B cell (primary cell): ENCODE measurements around the gene ACO1. TPM values are rescaled to one million over a fixed set of nuclear protein-coding genes. Genes with fewer than 3 reads are reported as not detected.

Source experiments
- ATAC-seq: fragments of 200-7000 bp; cut with Tn5 transposase; one replicate; pipeline ENCODE4 v1.10.0; 2021; ENCODE audit warnings: low read depth, mild to moderate bottlenecking, moderate number of reproducible peaks, moderate library complexity
- CTCF ChIA-PET: fragments of 350-600 bp; sonication (Branson Sonifier 250); formaldehyde crosslinking; loops from one replicate; lab custom pipeline; 2021; ENCODE audit warnings: antibody characterized with exemption, inconsistent platforms; lab: Charles Lee
- POLR2A ChIA-PET: fragments of 350-600 bp; sonication (Branson Sonifier 250); formaldehyde crosslinking; loops from one replicate; lab custom pipeline; 2021; ENCODE audit warnings: antibody characterized with exemption; lab: Charles Lee
- DNase-seq: peaks from one replicate; pipeline ENCODE4 v3.0.0; 2013
- H2AFZ ChIP-seq: 2 replicates; pipeline ENCODE4 v1.6.1; 2012; ENCODE audit warnings: mild to moderate bottlenecking, low read depth, low read length; ENCODE audit not compliant: insufficient read depth, poor library complexity, severe bottlenecking
- H3K27ac ChIP-seq, 2 donors: 1 replicate in 1 of 2; 2 replicates in 1 of 2; pipeline ENCODE4 v1.5.1; 2012 to 2013; ENCODE audit warnings: low read length in 2 of 2, mild to moderate bottlenecking in 2 of 2, moderate library complexity in 1 of 2
- H3K27me3 ChIP-seq, 4 experiments: fragments of 200-600 bp in 1 of 4; sonication (generic) in 1 of 4; replicated peaks in 1 of 4; 1 replicate in 2 of 4; 2 replicates in 2 of 4; pipeline versions ENCODE4 v1.6.1 to v1.7.0; 2013 to 2016; ENCODE audit warnings: low read length in 3 of 4, mild to moderate bottlenecking in 2 of 4, mixed read lengths in 1 of 4, moderate library complexity in 1 of 4; ENCODE audit not compliant: insufficient read depth in 4 of 4, control insufficient read depth in 3 of 4; ENCODE audit errors: control extremely low read depth in 1 of 4
- H3K36me3 ChIP-seq, 2 experiments: replicated peaks in 1 of 2; 1 replicate in 1 of 2; 2 replicates in 1 of 2; pipeline versions ENCODE4 v1.6.1 to v1.7.1; 2013; ENCODE audit warnings: low read length in 1 of 2; ENCODE audit not compliant: insufficient read depth in 2 of 2, control insufficient read depth in 1 of 2; ENCODE audit errors: control extremely low read depth in 1 of 2, extremely low read depth in 1 of 2
- H3K4me1 ChIP-seq, 2 donors: fragments of 200-600 bp in 1 of 2; sonication (generic) in 1 of 2; 1 replicate in 1 of 2; 2 replicates in 1 of 2; pipeline versions ENCODE4 v1.5.1 to v1.6.1; 2013 to 2017; ENCODE audit warnings: low read length in 2 of 2; ENCODE audit not compliant: control insufficient read depth in 2 of 2, insufficient read depth in 2 of 2
- H3K4me2 ChIP-seq: replicated peaks from 2 replicates; pipeline ENCODE3; 2012; ENCODE audit warnings: mild to moderate bottlenecking, low read depth, low read length; ENCODE audit not compliant: poor library complexity, severe bottlenecking
- H3K4me3 ChIP-seq, 5 experiments: fragments of 200-600 bp in 1 of 5; sonication (generic) in 1 of 5; 1 replicate in 3 of 5; 2 replicates in 2 of 5; pipeline versions ENCODE4 v1.5.1 to v1.7.0; 2011 to 2016; ENCODE audit warnings: low read length in 4 of 5, mild to moderate bottlenecking in 4 of 5, low read depth in 2 of 5, control low read depth in 1 of 5, moderate library complexity in 1 of 5; ENCODE audit not compliant: insufficient read depth in 1 of 5; ENCODE audit errors: control extremely low read depth in 1 of 5, extremely low read depth in 1 of 5
- H3K79me2 ChIP-seq: fragments of 200-600 bp; sonication (generic); one replicate; pipeline ENCODE4 v1.6.0; 2016; ENCODE audit warnings: low read length; ENCODE audit not compliant: control insufficient read depth, insufficient read depth
- H3K9ac ChIP-seq: fragments of 200-600 bp; sonication (generic); 2 replicates; pipeline ENCODE4 v1.6.1; 2017; ENCODE audit warnings: mild to moderate bottlenecking, low read length, moderate library complexity
- H3K9me3 ChIP-seq, 3 donors: one replicate each; pipeline versions ENCODE4 v1.6.1 to v1.7.1; 2013; ENCODE audit warnings: low read length in 2 of 3; ENCODE audit not compliant: control insufficient read depth in 2 of 3, insufficient read depth in 1 of 3; ENCODE audit errors: control extremely low read depth in 1 of 3
- H4K20me1 ChIP-seq: 2 replicates; pipeline ENCODE4 v1.6.0; 2012; ENCODE audit warnings: mild to moderate bottlenecking, low read length; ENCODE audit not compliant: insufficient read depth, control insufficient read depth, poor library complexity, severe bottlenecking
- H3K27ac Mint-ChIP-seq: one replicate; pipeline ENCODE4 v1.8.0; 2021; ENCODE audit warnings: mixed read lengths
- H3K27me3 Mint-ChIP-seq: one replicate; pipeline ENCODE4 v1.8.0; 2021; ENCODE audit warnings: mixed read lengths
- H3K4me1 Mint-ChIP-seq: one replicate; pipeline ENCODE4 v1.8.0; 2021; ENCODE audit warnings: mixed read lengths
- H3K4me3 Mint-ChIP-seq: one replicate; pipeline ENCODE4 v1.8.0; 2021; ENCODE audit warnings: mixed read lengths
- H3K9me3 Mint-ChIP-seq: one replicate; pipeline ENCODE4 v1.8.0; 2022; ENCODE audit warnings: mixed read lengths; ENCODE audit not compliant: insufficient read depth
- EZH2 ChIP-seq: IDR thresholded peaks from 2 replicates; pipeline ENCODE4 v1.6.1; 2012; ENCODE audit warnings: borderline replicate concordance, low read depth, mild to moderate bottlenecking, moderate library complexity, low read length; ENCODE audit not compliant: insufficient read depth, poor library complexity, severe bottlenecking
- WGBS: methylation state at CpG from one replicate; pipeline ENCODE4 v1.1.5; 2013; ENCODE audit warnings: missing lambda C conversion rate; ENCODE audit not compliant: insufficient coverage; 5-methylcytosine and 5-hydroxymethylcytosine counted together
- intact Hi-C: fragments of 100-400 bp; cut with micrococcal nuclease; formaldehyde crosslinking; loops from one replicate; pipeline ENCODE4 v1.10.0; 2022
- polyA plus RNA-seq: library from polyadenylated mRNA; depleted of rRNA; stranded (reverse); fragments of >200 nt; gene quantifications from 2 replicates; pipeline ENCODE4 v1.2.3, GENCODE V29; 2012
- total RNA-seq, 2 donors: library from RNA; stranded (reverse); fragments of 120-200 nt in 1 of 2; gene quantifications; 1 replicate in 1 of 2; 2 replicates in 1 of 2; pipeline versions ENCODE4 v1.2.3 to v1.2.4, GENCODE V29; 2013 to 2022
- TF ChIP-seq, protein P1 (sequence below): fragments of 200-600 bp; IDR thresholded peaks from one replicate; pipeline ENCODE4 v1.8.0; 2022; ENCODE audit warnings: antibody characterized with exemption, mild to moderate bottlenecking

ACO1 gene
- total and polyA plus RNA-seq, 2 donors (not counting 1 experiment from before 2014, with no cell fraction given) = 1.6 to 9.1 TPM

DNA sequence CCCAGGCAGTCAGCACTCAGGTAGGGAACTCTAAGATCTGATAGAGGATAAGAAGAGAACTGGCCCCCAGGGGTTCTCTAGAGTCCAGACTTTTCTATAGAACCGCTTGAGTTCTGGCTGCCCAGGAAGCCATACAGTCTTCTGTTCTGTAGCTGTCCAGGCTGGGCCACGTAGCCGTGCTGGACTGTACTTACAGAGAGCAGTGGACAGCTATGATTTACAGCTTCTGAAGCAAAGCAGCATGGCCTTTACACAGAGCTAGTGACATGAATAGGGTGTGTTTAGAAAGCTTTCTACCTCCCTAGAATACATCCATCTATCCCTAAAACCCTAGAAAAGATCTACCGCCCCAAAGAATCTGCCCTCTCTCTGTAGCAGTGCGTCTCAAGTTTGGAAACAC lies 57.2 kb downstream of the ACO1 start:
- no peaks in the 10 kb centered on the region for H3K4me1 ChIP-seq
- H3K4me1 Mint-ChIP-seq = no peaks in the 10 kb centered on the region
- DNase-seq = no peak
- H3K9me3 ChIP-seq = no peaks in the 10 kb centered on the region
- no peak overlapping the region for H3K27ac ChIP-seq
- peaks cover 5 to 32% of the 10 kb centered on the region in 2 experiments for H3K36me3 ChIP-seq
- intact Hi-C loops = no loop called here
- H3K4me3 ChIP-seq = no peak overlapping the region
- CTCF ChIA-PET = interaction anchor here (0.6 to 1.2 kb wide), 2 partner anchors 37 to 50 kb away, joined by 3 to 5 read pairs; no protein-coding TSS in a partner anchor
- no peaks in the 10 kb centered on the region for H3K27me3 ChIP-seq
- no peak overlapping the region for H3K4me2 ChIP-seq
- no peaks in the 10 kb centered on the region for H3K27me3 Mint-ChIP-seq
- 97% methylated on average over 3 of the region's 5 CpGs for WGBS
- H2AFZ ChIP-seq = no peak overlapping the region
- no peaks in the 10 kb centered on the region for H3K79me2 ChIP-seq
- no peaks in the 10 kb centered on the region for H4K20me1 ChIP-seq
- H3K9ac ChIP-seq = no peak overlapping the region
- ATAC-seq = no peak
- H3K27ac Mint-ChIP-seq = no peak overlapping the region
- no peak overlapping the region for H3K4me3 Mint-ChIP-seq
- POLR2A ChIA-PET = no interaction called here
- H3K9me3 Mint-ChIP-seq = no peaks in the 10 kb centered on the region
- TF ChIP-seq EZH2 = no peak
- TF ChIP-seq, protein P1, sequence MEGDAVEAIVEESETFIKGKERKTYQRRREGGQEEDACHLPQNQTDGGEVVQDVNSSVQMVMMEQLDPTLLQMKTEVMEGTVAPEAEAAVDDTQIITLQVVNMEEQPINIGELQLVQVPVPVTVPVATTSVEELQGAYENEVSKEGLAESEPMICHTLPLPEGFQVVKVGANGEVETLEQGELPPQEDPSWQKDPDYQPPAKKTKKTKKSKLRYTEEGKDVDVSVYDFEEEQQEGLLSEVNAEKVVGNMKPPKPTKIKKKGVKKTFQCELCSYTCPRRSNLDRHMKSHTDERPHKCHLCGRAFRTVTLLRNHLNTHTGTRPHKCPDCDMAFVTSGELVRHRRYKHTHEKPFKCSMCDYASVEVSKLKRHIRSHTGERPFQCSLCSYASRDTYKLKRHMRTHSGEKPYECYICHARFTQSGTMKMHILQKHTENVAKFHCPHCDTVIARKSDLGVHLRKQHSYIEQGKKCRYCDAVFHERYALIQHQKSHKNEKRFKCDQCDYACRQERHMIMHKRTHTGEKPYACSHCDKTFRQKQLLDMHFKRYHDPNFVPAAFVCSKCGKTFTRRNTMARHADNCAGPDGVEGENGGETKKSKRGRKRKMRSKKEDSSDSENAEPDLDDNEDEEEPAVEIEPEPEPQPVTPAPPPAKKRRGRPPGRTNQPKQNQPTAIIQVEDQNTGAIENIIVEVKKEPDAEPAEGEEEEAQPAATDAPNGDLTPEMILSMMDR = no peak

DNA sequence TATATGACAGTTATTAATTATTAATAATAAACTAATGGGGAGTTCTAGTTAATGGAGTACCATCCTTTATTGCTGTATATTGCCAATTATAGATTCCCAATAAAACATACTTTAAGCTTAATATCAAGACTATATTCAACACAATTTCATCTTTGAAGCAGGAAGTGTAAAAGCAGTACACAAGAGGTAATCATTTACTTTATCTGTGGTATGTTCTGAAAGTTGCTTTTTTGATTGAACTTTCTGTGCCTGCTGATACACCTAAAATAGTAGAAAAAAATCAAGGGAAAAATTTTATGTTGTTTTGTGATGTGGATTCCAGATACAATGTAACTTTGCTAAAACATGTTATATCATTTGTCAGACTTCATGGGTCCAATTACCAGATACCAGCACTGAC lies 58.0 kb downstream of the ACO1 start:
- no peaks in the 10 kb centered on the region for H3K4me1 ChIP-seq
- POLR2A ChIA-PET = no interaction called here
- H2AFZ ChIP-seq = no peak overlapping the region

More for the DNA sequence above, 58.0 kb downstream of the ACO1 start:
- Histone ChIP-seq H3K9me3 (no peaks in the 10 kb centered on the region), H3K4me2 (no peak overlapping the region), H3K79me2 (no peaks in the 10 kb centered on the region), H3K4me3 (no peak overlapping the region), H3K27me3 (no peaks in the 10 kb centered on the region), H4K20me1 (no peaks in the 10 kb centered on the region), H3K27ac (no peak overlapping the region), H3K9ac (no peak overlapping the region), H3K36me3 (peaks cover 6 to 29% of the 10 kb centered on the region in 2 experiments)
- ATAC-seq (no peak), DNase-seq (no peak)
- Mint-ChIP-seq H3K27me3 (no peaks in the 10 kb centered on the region), H3K4me1 (no peaks in the 10 kb centered on the region), H3K27ac (no peak overlapping the region), H3K4me3 (no peak overlapping the region), H3K9me3 (no peaks in the 10 kb centered on the region)
- intact Hi-C loops = no loop called here
- TF ChIP-seq, protein P1 = no peak
- no peak for TF ChIP-seq EZH2
- CTCF ChIA-PET = interaction anchor here (1.2 kb wide), 1 partner anchor 36 kb away, joined by 3 read pairs; no protein-coding TSS in a partner anchor
